Activated naive CD8-positive, alpha-beta T cell treated with anti-CD3 and anti-CD28 coated beads, Interleukin-2, amount 50 U/mL, for 16 hours (primary cell): Measurements from ENCODE around the gene ANKRD10.

Experiments used
- DNase-seq: peaks from one replicate; pipeline ENCODE4 v3.0.0-alpha.2; 2020; ENCODE audit warnings: low read depth, low spot score

ANKRD10 gene

DNA sequence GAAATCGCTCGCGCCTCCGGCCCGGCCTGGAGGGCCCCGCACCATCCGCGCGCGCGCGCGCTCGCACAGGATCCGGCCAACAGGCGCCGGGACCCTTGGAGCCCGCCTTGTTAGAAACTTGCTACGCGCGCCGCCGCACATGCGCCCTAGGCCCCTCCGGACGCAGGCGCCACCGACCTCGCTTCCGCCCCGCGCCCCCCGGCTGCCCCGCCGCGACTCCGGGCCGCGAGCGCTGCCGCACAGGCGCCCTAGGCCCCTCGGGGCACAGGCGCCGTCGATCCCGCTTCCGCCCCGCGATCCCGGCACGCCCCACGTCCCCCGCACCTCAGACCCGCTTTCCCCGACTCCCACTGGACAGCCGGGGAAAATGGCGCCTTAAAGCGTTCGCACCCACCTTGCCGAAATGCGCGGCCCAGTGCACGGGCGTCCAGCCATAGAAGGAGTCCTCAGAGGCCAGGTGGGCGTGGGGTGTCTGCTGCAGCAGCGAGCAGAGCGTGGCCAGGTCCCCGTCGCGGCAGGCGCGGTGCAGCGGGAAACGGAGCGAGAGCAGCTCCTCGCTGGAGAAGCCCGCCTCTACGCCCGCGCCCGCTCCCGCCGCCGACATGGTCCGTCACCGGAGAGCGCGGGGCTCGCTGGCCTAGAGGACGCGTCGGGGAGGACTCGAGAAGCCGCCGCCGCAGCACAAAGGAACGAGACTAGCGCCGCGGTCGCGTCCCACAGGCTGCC, 375 bp downstream of the ANKRD10 start:
- peak; percentile 58 for DNase-seq

DNA sequence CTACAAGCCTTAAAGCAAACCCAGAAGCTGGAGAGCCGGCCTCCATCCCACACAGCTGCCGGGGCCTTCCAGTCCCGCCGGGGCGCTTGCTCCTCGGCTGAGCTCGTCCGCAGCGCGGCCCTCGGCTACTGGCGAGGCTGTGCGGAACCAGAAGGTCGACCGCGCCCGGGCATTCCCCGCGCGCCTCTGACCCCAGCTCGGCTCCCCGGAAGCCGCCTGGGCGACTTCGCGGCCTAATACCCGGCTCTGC, 863 bp downstream of the ANKRD10 start:
- no peak for DNase-seq

DNA sequence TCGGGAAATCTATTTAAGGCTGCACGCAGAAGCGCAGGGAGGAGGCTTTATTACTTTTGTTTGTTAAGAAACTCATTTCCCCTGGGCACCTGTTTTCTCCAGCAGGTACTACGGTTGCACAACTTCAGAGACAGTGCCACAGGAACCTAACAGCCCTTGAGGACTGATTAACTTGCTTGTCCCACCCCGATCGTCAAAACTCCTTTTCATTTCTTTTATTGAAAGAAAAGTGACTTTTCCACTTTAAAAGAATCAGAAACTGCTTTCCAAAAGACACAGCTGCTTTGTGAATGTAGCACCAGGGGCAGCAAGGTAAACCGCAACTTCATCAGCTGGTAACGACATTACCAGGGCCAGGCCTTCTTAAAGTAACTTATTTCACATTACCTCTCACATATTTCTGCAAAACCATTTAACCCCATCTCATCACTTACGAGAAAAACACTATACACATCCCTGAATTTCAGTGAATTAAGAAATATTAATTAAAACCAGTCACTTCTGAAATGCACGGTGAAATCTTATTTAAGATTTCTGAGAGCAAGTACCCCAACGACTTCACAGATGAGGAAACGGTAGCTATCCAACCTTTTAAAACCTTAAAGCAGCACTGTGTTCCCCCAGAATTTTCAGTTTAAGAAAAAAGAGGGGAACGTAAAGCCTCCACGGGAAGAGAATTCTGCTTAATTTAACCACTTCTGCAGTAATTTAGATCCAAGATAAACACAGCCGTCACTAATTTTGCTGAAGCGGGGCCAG, 1.4 kb downstream of the ANKRD10 start:
- DNase-seq, result no peak

DNA sequence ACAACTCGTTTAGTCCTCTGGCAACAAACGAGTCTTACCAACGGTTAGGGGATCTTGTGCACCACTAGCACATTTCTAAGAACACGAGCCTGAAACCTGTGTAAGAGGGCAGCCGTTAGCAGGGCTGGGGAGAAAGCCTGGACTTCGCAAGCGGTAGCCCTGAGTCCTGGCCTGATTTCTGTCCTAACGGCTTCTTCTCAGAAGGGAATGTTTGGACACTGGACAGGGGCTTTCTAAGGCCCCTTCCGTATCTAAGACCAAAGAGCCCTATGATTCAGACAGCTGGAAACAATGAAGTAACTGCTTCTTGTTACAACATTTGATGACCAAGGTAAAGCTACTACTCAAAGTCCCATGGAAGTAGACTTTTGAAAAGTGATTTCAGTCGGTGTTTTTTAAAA, 2.2 kb downstream of the ANKRD10 start:
- DNase-seq, result no peak

DNA sequence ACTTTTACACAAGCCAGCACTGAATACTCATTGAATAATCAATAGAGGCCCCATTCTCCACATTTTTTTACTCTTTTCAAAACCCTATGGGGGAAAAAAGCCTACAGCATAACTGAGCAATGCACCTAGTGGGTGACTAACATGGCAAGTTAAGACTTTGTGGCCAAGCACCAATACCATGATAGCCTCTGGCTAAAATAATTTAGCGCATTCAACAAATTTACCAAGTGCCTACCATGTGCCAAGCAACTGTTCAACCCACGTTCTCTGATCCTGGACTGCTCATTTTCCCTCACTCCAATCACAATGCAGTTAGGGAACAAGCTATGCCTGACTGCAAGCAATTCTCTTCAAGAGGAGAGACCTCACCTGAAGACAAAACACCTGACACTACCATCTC, 3.0 kb downstream of the ANKRD10 start:
- no peak for DNase-seq

DNA sequence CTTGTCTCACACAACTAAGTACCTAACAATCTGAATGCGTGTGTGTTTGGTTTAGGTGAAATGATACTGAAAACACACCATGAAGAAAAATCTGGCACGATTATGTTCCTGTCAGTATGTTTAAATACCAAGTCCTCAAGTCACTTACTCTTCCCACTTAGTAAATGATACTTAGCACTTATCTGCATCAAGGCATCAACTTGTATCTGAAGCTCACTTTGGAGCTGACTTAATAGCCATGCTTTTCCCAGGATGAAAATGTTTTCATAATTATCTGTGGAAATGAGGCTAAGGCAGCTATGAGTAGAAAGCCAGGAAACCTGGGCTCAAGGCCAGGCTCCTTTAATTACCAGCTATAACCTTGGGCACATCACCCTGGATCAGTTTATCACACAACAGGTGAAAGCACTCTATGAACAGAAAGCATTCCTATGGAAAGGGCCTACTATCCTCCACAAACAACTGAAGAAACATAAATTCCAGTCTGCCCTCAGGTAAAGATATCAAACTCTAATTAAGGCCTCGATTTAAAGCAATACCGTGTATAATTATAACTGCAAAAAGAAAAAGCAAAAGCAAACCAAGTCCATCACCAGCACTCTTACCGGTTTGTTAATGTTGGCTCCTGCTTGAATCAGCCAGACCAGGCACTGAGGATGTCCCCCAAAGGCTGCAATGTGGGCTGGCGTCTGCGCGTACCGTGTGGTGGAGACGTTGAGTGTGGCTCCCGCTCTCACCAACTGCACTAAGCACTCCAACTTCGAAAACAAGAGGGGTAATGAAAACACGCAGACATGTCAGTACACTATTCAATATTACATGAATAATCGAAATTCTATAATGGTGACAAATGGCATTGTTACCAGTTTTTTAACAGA, 4.6 kb downstream of the ANKRD10 start:
- DNase-seq, result no peak

DNA sequence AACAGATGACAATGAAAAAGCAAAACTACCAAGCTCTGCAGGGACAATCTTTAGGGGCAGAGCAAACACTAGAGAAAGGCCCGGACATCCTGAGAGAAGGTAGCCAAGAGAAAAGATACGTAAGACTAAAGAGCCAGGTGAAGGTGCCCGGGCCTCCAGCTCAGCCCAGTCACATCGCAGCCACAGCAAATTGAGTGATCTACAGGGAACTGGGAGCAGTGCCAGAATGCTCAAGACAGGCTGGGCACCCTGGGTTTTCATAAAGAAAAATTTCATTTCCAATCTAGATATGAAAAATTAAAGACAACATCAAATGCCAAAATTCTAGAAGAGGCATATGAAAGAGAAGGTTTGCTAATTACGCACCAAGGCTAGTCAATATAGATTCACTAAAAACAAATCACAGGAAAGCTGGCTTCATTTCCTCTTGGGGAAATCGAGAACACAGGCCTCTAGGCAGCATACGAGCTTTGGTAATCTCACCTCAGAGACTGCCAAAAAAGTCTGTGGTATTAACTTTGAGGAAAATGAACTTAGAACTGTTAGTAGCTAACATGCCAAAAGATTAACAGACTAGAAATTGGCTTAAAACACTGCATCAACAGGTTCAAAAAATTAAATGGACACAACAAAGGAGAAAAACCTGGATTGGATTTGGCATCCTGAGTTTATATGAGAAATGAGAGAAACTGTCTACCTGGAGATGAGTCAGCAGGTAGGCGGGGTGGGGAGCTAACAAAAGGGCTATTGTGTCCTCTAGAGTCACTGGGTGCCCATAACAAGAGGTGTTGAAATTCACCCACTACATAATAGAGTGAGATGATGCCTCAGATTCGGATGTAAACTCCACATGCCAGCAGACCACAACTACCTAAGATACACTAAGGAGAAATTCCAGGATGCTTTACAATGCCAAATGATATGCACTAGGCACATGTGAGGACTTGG, 6.6 kb downstream of the ANKRD10 start:
- no peak for DNase-seq

DNA sequence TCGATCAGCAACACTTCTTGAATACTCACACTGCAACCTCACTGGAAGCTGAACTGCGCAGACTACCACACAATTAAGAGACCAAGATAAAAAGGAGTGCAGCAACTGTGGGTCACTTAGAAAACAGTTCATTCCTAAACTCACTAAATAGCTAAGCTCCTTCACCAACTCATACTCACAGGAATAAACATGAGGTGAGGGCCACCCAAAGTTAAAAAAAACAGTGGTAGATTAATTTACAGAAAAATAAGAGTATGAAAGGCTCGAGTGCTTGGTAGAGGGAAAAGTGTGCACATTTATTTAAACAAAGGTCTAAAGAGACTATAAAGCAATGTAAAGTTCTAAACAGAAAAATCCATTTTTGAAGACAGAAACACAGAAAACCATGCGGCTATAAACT, 7.6 kb downstream of the ANKRD10 start:
- no peak for DNase-seq

DNA sequence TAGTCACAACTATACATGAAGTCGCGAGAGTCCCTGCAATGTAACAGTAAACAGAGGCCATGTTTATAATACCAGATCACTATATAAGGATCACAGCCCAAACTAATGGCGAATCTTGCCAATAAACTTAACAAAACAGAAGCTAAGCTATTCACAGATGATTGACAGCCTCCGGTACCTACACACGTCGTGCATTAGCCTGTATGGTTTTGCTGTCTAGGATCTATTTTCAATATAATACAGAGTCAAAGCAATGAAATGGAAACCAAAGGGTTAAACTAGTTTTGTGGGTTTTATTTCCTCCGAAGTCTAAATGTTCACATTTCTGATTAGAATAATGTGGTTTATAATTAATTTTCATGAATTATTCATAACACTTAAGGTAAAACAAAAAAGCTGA, 10.1 kb downstream of the ANKRD10 start:
- no peak for DNase-seq

DNA sequence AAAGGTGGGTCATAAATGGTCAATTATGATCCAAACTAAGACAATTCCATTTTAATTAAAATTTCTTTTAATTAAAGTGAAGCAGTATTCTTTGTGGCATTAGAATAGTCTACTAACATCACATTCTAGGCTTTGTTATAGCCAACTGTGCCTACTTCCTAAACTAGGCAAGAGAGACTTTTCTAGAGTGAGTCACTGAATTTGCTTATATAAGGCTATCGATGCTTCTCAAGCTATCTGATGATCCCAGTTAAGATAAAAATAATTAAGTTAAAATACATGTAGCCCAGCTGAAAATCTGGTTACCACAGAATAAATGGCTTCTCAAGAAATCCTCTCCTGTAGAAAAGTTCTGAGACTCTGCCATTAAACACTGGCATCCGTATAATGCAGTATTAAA, 12.5 kb downstream of the ANKRD10 start:
- DNase-seq, result no peak

DNA sequence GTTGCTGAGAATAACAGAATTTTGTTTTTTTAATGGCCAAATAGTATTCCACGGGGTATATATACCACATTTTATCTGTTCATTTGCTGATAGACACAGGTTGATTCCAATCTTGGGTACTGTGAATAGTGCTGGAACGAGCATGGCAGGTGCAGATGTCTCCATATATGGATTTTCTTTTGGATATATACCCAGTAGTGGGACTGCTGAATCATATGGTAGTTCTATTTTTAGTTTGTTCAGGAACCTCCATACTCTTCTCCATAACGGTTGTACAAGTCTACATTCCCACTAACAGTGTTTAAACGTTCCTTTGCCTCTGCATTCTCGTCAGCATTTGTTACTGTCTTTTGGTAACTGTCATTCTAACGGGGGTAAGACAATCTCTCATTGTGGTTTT, 17.3 kb downstream of the ANKRD10 start:
- DNase-seq, result no peak

DNA sequence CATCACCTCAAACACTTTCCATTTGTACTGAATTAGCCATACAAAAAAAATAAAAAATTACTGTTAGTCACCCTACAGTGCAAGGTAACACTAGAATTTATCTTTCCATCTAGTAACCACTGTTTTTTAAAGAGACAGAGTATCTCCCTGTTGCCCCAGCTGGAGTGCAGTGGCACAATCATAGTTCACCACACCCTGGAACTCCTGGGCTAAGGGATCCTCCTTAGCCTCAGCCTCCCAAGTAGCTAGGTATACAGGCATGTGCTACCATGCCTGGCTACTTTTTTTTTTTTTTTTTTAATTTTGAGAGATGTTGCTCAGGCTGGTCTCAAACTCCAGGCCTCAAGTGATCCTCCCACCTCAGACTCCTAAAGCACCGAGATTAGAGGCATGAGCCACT, 17.9 kb downstream of the ANKRD10 start:
- DNase-seq, result no peak

DNA sequence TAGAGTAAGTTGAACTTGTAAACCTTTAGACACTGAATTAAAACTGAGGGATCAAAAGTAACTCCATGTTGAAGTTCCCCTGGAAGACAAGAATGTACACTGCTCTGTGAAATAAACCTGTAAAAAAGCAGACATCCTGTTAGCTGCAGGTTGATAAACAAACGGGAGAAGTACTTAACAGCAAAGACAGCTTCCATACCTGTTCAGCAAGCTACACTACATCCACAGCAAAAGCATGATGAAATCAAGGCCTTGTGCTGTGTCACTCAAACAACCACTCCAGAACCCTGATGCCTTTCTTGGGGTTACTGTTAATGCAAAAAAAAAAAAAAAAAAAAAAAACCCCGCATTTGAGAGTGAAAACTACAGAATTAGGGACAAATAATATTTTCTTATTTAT, 20.8 kb downstream of the ANKRD10 start:
- no peak for DNase-seq

DNA sequence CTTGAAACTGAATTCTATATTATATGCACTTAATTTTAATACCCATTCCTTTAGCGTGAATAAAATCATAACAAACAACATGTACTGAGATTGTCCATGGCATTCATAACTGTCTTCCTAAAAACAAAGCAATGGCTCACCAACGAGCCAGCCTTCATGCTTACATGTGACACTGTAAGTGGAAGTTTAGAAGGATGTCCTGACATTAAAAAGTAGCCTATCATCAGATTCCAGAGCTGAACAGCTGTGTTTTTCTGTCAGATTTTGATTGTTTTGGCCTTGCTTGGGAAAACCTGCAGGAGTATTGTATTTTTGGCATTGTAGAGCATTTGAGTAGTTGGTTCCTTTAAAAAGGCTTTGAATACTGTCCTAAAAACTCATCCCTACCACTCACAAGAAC, 21.3 kb downstream of the ANKRD10 start:
- no peak for DNase-seq

DNA sequence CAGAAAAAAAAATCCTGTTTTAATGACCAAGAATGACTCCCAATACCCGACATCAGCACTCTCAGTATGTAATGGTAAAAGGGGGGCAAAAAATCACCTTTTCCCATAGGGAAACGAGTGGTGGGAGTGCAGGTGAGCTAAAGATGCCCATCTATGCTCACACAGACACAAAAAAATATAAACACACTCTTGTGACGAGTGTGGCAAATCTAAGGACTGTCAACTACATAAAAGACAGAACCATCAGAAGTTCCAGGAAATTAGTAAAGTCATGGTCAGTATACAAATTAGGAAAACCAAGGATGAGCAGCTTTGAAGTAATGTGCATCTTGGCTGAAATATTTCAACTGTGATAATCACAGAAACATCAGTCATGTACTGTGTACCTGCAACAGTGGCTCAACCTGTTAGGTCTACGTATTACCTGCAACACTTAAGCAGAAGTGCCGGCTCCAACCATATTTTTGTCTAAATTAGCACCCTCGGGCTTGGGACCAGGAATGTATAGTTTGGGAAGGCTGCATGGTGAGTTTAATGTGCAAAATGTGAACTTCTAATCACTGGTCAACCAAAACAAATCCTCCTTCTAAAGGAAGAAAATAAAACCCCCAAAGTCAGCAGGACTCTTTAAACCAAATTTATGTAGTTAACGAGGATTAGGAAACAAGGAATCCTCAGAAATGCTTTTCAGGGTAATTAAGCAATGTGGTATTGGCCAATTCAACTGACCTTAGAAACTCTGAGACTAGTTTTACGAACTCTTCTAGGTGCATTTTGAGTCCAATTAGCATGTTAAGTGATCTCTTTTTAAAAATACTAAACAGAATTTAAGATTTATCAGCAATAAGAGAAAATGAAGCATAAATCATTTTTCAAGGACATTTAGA, 24.3 kb downstream of the ANKRD10 start:
- no peak for DNase-seq

DNA sequence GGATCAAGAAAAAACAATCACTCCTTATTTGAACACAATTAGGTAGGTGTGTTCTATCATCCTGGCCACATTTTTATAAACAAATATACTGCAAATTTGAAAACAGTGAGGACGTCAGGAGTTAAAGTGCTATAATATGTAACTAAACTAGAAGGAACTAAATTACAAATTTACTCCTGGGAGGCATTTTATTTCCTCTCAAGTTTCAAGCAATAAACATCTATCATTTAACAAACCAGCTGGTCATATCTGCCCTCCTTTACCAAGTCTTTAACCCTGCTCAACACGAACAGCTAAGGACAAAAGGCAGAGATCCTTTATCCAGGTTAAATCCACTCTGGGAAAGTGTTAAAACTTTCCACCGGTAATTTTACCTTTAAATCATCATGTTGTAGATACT, 26.5 kb downstream of the ANKRD10 start:
- DNase-seq, result no peak

DNA sequence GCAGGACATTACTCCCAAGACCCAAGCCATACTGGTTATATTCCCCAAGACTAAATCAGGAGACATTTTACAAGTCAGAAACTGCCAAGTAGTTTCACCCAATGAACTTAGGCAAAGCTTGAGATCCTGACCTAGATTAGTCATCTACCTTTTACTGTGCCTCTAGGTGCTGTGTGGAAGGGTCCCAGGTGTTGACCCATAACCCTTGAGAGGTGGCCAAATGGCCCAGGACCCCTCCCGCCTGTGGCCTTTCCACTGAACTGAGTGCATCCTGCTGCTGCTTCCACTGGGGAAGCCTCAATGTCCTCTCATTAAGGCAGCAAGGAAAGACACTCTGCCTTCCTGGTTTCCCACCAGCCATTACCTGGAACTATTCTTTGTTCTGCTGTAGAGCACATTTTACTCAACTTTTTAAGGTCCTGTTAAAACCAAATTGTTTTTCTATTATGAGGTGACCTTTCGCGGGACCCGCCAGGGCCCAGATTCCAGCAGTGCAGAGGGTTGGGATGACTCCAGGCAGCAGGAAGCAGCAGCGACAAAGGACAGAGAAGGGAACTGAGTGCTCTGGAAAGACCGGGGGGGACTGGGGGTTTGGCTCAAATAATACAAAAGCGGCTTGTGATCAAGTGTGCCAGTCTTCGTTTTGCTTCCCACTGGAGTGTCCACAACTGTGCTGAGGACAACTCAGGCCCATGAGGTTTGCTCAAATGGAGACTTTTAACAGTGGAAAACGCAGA, 27.1 kb downstream of the ANKRD10 start:
- no peak for DNase-seq

DNA sequence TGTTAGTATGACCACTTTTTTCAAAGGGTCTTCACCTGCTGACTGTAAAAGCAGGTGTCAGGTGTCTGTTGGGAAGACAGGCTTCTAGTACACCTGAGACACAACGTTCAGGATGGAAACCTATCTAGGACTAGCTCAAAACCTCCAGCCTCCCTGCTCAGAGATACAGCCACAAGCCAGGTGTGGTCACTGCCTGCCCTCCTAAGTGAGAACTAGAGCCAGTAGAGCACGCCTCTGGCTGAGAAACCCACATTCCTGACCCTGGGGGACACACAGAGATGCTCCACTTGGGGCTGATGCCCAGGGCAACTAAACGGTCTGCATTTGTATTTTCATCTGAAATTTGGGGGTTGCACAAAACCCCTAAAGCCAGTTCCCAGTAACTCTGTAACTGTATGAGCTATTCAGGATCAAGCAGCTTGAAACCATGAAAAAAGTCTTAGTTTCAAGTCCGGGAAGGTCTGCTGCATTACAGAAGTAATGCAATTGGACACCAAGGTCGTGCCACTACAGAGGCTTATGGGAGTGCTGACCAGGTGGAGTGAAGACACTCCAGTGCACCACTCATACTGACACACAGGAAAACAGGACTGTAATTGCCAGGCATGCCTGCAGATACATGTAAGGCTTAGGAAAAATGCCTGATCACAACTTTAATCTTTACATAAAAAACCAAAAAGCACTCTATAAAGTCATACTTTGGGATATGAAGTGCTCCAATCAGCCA, 27.8 kb downstream of the ANKRD10 start:
- DNase-seq, result no peak
